H1 (cell line): ENCODE data around the gene GRIA4. TPM values are rescaled to one million over a fixed set of nuclear protein-coding genes. Genes with fewer than 3 reads are reported as not detected.

Experiments used
- CTCF ChIA-PET: fragments of 300-600 bp; sonication (Branson Sonifier 250); formaldehyde crosslinking; loops from one replicate; lab custom pipeline; 2021; ENCODE audit not compliant: partially characterized antibody; lab: Charles Lee
- POLR2A ChIA-PET: fragments of 300-600 bp; sonication (Branson Sonifier 250); formaldehyde crosslinking; loops from one replicate; lab custom pipeline; 2021; ENCODE audit warnings: inconsistent platforms; ENCODE audit not compliant: partially characterized antibody; lab: Charles Lee
- DNase-seq, 2 experiments: peaks; one replicate each; pipeline versions ENCODE4 v3.0.0 to v3.0.0-alpha.2; 2010 to 2022; ENCODE audit warnings: low spot score in 2 of 2, low read depth in 1 of 2, mixed read lengths in 1 of 2
- FAIRE-seq: peaks from 2 replicates; lab custom pipeline; 2011; peaks lifted over from hg19 to GRCh38; lab: Jason Lieb, UNC
- H2AFZ ChIP-seq: 2 replicates; pipeline ENCODE4 v1.8.1; 2012; ENCODE audit warnings: low read length, inconsistent platforms
- H2AK5ac ChIP-seq: 2 replicates; pipeline ENCODE4 v1.6.1; 2013; ENCODE audit warnings: low read depth, low read length
- H2BK120ac ChIP-seq: replicated peaks from 2 replicates; pipeline ENCODE3; 2013; ENCODE audit warnings: low read depth, low read length, inconsistent platforms
- H2BK12ac ChIP-seq: 2 replicates; pipeline ENCODE4 v1.6.1; 2013; ENCODE audit warnings: low read depth, low read length
- H2BK15ac ChIP-seq: 2 replicates; pipeline ENCODE4 v1.6.1; 2013; ENCODE audit warnings: low read length
- H2BK20ac ChIP-seq: 2 replicates; pipeline ENCODE4 v1.6.1; 2013; ENCODE audit warnings: low read length
- H2BK5ac ChIP-seq: 2 replicates; pipeline ENCODE4 v1.6.1; 2013; ENCODE audit warnings: low read depth, low read length
- H3K14ac ChIP-seq: 2 replicates; pipeline ENCODE4 v1.6.1; 2013; ENCODE audit warnings: inconsistent platforms; ENCODE audit not compliant: insufficient read length
- H3K18ac ChIP-seq: 2 replicates; pipeline ENCODE4 v1.6.1; 2013; ENCODE audit warnings: low read length; ENCODE audit errors: extremely low read depth
- H3K23ac ChIP-seq: 2 replicates; pipeline ENCODE4 v1.6.1; 2013; ENCODE audit warnings: inconsistent platforms; ENCODE audit not compliant: insufficient read length
- H3K23me2 ChIP-seq: 2 replicates; pipeline ENCODE4 v1.6.1; 2013; ENCODE audit warnings: low read depth, low read length
- H3K27ac ChIP-seq: 2 replicates; pipeline ENCODE4 v1.6.1; 2011; ENCODE audit warnings: low read depth, low read length, inconsistent platforms
- H3K27me3 ChIP-seq, 4 experiments: replicated peaks in 1 of 4; 1 replicate in 1 of 4; 2 replicates in 3 of 4; pipeline versions ENCODE4 v1.6.1 to v1.8.1; 2011 to 2013; ENCODE audit warnings: low read length in 3 of 4, mild to moderate bottlenecking in 3 of 4, inconsistent platforms in 2 of 4, mixed read lengths in 2 of 4, moderate library complexity in 1 of 4; ENCODE audit not compliant: control insufficient read depth in 3 of 4, insufficient read depth in 3 of 4; ENCODE audit errors: extremely low read depth in 1 of 4
- H3K36me3 ChIP-seq, 4 experiments: 2 replicates each; pipeline versions ENCODE4 v1.6.1 to v1.8.1; 2011 to 2013; ENCODE audit warnings: mild to moderate bottlenecking in 4 of 4, low read length in 3 of 4, moderate library complexity in 2 of 4, control low read depth in 1 of 4, inconsistent platforms in 1 of 4; ENCODE audit not compliant: insufficient read depth in 4 of 4, control insufficient read depth in 2 of 4
- H3K4ac ChIP-seq: replicated peaks from 2 replicates; pipeline ENCODE3; 2013; ENCODE audit warnings: low read length, low read depth, mixed read lengths, inconsistent platforms; ENCODE audit not compliant: insufficient read length
- H3K4me1 ChIP-seq, 4 experiments: replicated peaks in 1 of 4; 1 replicate in 1 of 4; 2 replicates in 3 of 4; pipeline versions ENCODE4 v1.6.1 to v1.8.1; 2011 to 2013; ENCODE audit warnings: low read length in 3 of 4, inconsistent platforms in 2 of 4, mixed read lengths in 1 of 4; ENCODE audit not compliant: insufficient read depth in 4 of 4, control insufficient read depth in 3 of 4
- H3K4me2 ChIP-seq, 2 experiments: 2 replicates each; pipeline versions ENCODE4 v1.6.1 to v1.8.1; 2011 to 2013; ENCODE audit warnings: low read depth in 2 of 2, low read length in 2 of 2, control low read depth in 1 of 2, inconsistent platforms in 1 of 2, mild to moderate bottlenecking in 1 of 2; ENCODE audit not compliant: insufficient read depth in 1 of 2
- H3K4me3 ChIP-seq, 4 experiments: fragments of 200-600, 300-600 bp in 1 of 4; sonication (generic), shearing (Covaris generic), sonication (Bioruptor Twin) in 1 of 4; 2 replicates each; pipeline versions ENCODE4 v1.5.1 to v1.8.1; 2011 to 2016; ENCODE audit warnings: low read length in 4 of 4, low read depth in 3 of 4, control low read depth in 2 of 4, inconsistent platforms in 2 of 4, mild to moderate bottlenecking in 2 of 4, mixed read lengths in 1 of 4, moderate library complexity in 1 of 4; ENCODE audit not compliant: insufficient read depth in 2 of 4; ENCODE audit errors: extremely low read depth in 1 of 4
- H3K56ac ChIP-seq: replicated peaks from 2 replicates; pipeline ENCODE3; 2013; ENCODE audit warnings: low read depth, mild to moderate bottlenecking, mixed read lengths, low read length, inconsistent platforms; ENCODE audit not compliant: insufficient read length
- H3K79me1 ChIP-seq: 2 replicates; pipeline ENCODE4 v1.6.1; 2013; ENCODE audit warnings: low read depth, low read length, control low read depth
- H3K79me2 ChIP-seq, 2 experiments: 2 replicates each; pipeline versions ENCODE4 v1.6.1 to v1.8.1; 2012 to 2013; ENCODE audit warnings: low read length in 2 of 2, mild to moderate bottlenecking in 2 of 2, inconsistent platforms in 1 of 2; ENCODE audit not compliant: insufficient read depth in 2 of 2, control insufficient read depth in 1 of 2
- H3K9ac ChIP-seq, 4 experiments: replicated peaks in 1 of 4; 1 replicate in 1 of 4; 2 replicates in 3 of 4; pipeline versions ENCODE4 v1.6.1 to v1.8.1; 2011 to 2013; ENCODE audit warnings: low read depth in 3 of 4, low read length in 3 of 4, control low read depth in 2 of 4, mild to moderate bottlenecking in 2 of 4, moderate library complexity in 2 of 4, inconsistent platforms in 1 of 4; ENCODE audit errors: extremely low read depth in 1 of 4
- H3K9me3 ChIP-seq, 2 experiments: 2 replicates each; pipeline versions ENCODE4 v1.6.1 to v1.8.1; 2012 to 2013; ENCODE audit warnings: mild to moderate bottlenecking in 2 of 2, moderate library complexity in 2 of 2, control low read depth in 1 of 2, inconsistent platforms in 1 of 2, low read depth in 1 of 2, low read length in 1 of 2, mixed read lengths in 1 of 2; ENCODE audit not compliant: insufficient read depth in 2 of 2
- H4K20me1 ChIP-seq, 2 experiments: replicated peaks in 1 of 2; 2 replicates each; pipeline versions ENCODE3 to v1.8.1; 2011 to 2013; ENCODE audit warnings: inconsistent platforms in 2 of 2, low read length in 2 of 2, mild to moderate bottlenecking in 1 of 2; ENCODE audit not compliant: insufficient read depth in 2 of 2, control insufficient read depth in 1 of 2
- H4K5ac ChIP-seq: 2 replicates; pipeline ENCODE4 v1.6.1; 2013; ENCODE audit warnings: low read length, low read depth, mixed read lengths, inconsistent platforms; ENCODE audit not compliant: insufficient read length
- H4K8ac ChIP-seq: 2 replicates; pipeline ENCODE4 v1.8.0; 2013; ENCODE audit warnings: mild to moderate bottlenecking, moderate library complexity, low read length, inconsistent platforms; ENCODE audit not compliant: insufficient read depth; ENCODE audit errors: extremely low read depth
- H4K91ac ChIP-seq: replicated peaks from 2 replicates; pipeline ENCODE3; 2013; ENCODE audit warnings: low read length, mixed read lengths, inconsistent platforms; ENCODE audit not compliant: insufficient read length
- ASH2L ChIP-seq: fragments of 200-600, 300-600 bp; sonication (generic); IDR thresholded peaks from one replicate; pipeline ENCODE4 v1.7.1; 2017; ENCODE audit warnings: low read length
- CBX5 ChIP-seq: fragments of 300-800, 300-1000 bp; sonication (generic); IDR thresholded peaks from 2 replicates; pipeline ENCODE4 v1.7.1; 2016; ENCODE audit warnings: antibody characterized with exemption, low read length, low read depth
- CEBPB ChIP-seq: IDR thresholded peaks from 2 replicates; pipeline ENCODE4 v1.6.1; 2012; ENCODE audit warnings: low read depth, low read length
- EP300 ChIP-seq, 2 experiments: IDR thresholded peaks; 1 replicate in 1 of 2; 2 replicates in 1 of 2; pipeline ENCODE4 v1.6.1; 2011 to 2012; ENCODE audit warnings: low read depth in 2 of 2, low read length in 2 of 2, mild to moderate bottlenecking in 2 of 2, borderline replicate concordance in 1 of 2, inconsistent platforms in 1 of 2, moderate library complexity in 1 of 2
- EZH2 ChIP-seq: fragments of 200-600 bp; sonication (generic); IDR thresholded peaks from 2 replicates; pipeline ENCODE4 v1.7.1; 2012; ENCODE audit warnings: low read depth, mild to moderate bottlenecking, moderate library complexity, low read length, inconsistent platforms; ENCODE audit not compliant: severe bottlenecking
- GTF2F1 ChIP-seq: IDR thresholded peaks from 2 replicates; pipeline ENCODE4 v1.6.1; 2012; ENCODE audit warnings: low read depth, low read length, improper control_type of control experiment, borderline replicate concordance
- RAD21 ChIP-seq, 2 experiments: IDR thresholded peaks in 1 of 2; conservative IDR thresholded peaks in 1 of 2; 2 replicates each; pipeline ENCODE4 v1.6.1; 2011; ENCODE audit warnings: low read depth in 2 of 2, low read length in 2 of 2, improper control_type of control experiment in 1 of 2, inconsistent platforms in 1 of 2, mild to moderate bottlenecking in 1 of 2, moderate library complexity in 1 of 2
- SAP30 ChIP-seq: fragments of 300-600 bp; sonication (generic); IDR thresholded peaks from 2 replicates; pipeline ENCODE4 v1.7.1; 2012; ENCODE audit warnings: low read length, moderate library complexity, mild to moderate bottlenecking, inconsistent platforms; ENCODE audit not compliant: insufficient read depth, insufficient replicate concordance
- SP1 ChIP-seq: IDR thresholded peaks from 2 replicates; pipeline ENCODE4 v1.6.1; 2011; ENCODE audit warnings: low read depth, low read length
- SP4 ChIP-seq: IDR thresholded peaks from 2 replicates; pipeline ENCODE4 v1.6.1; 2012; ENCODE audit warnings: low read length, inconsistent platforms
- TCF12 ChIP-seq: IDR thresholded peaks from 2 replicates; pipeline ENCODE4 v1.6.1; 2011; ENCODE audit warnings: low read depth, mild to moderate bottlenecking, low read length
- WGBS, 2 experiments: shearing (Covaris generic) in 1 of 2; methylation state at CpG; one replicate each; pipeline versions ENCODE4 v1.1.6 to v1.1.7; 2013 to 2015; ENCODE audit warnings: low lambda C conversion rate in 2 of 2, mixed read lengths in 2 of 2, inconsistent platforms in 1 of 2, low coverage in 1 of 2, missing lambda C conversion rate in 1 of 2; ENCODE audit not compliant: insufficient replicate concordance in 2 of 2, insufficient coverage in 1 of 2, insufficient read length in 1 of 2; ENCODE audit errors: extremely low coverage in 1 of 2, missing lambda C conversion rate in 1 of 2; 5-methylcytosine and 5-hydroxymethylcytosine counted together
- polyA plus RNA-seq, 7 experiments: library from polyadenylated mRNA; depleted of rRNA in 3 of 7; stranded (reverse) in 5 of 7; unstranded in 2 of 7; fragments of >200 nt in 5 of 7; fragments of 200-250 nt in 2 of 7; gene quantifications; 1 replicate in 5 of 7; 2 replicates in 1 of 7; 4 replicates in 1 of 7; pipeline versions ENCODE4 v1.2.1 to v1.2.3, GENCODE V29; 2011 to 2013; ENCODE audit warnings: missing spikeins in 2 of 7, mixed read lengths in 2 of 7
- total RNA-seq: library from RNA; stranded (reverse); fragmentation: NEBNext Ultra II Directional; extraction: Animal tissue kit (Norgen Biotek cat#: 25700); gene quantifications from 2 replicates; pipeline ENCODE4 v1.2.1, GENCODE V29; 2021

The GRIA4 gene
- total and polyA plus RNA-seq, 2 of the 8 experiments (the other 6 are each of a cell fraction or from before 2014, with no cell fraction given), result 12.5 to 21.8 TPM

DNA sequence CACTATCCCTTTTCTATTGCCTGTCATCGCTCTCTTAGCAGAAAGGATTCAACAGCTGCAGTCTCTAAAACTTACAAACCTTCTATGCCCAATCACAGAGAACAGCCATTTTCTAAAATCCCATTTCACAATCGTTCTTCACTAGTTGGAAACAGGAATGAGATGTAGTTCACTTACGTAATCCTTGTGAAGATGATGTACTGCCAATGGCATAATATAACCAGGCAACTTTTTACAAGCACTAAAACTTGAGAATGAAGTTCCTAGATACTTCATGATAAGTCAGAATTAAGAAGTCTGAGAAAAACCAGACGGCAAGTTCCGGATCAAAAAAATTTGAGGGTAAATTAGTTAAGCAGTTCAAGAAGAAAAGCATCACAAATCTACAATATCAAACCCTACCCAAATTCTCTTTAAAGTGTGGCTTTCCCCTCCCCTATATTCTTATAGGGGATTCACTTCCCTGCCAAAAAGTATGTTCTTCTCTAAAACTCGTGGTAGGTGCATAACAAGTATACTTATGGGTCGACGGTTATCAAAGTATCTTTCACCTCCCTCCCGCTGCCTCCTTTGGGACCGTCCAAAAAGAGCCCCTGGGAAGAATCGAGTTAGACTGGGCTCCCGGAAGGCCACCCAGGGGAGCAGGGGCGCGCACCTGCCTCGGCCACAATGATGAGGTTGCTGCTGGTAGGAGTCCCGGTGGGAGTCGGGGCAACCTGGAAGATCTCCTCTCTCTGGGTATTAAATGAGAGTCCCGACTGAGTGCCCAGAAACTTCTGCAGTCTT is 411.5 kb downstream of the GRIA4 start:
- Histone ChIP-seq H2BK12ac (peak overlapping the region; percentile 60; the same call in 1 of the 2 replicates), H3K79me1 (peaks cover 2% of the 10 kb centered on the region; the same call in 1 of the 2 replicates), H3K27ac (peak overlapping the region; percentile 42), H3K9me3 (no peaks in the 10 kb centered on the region), H4K8ac (peak overlapping the region; percentile 98; the same call in 1 of the 2 replicates), H2AK5ac (no peak overlapping the region), H3K18ac (peak overlapping the region; percentile 80; the same call in 1 of the 2 replicates), H3K4me3 (peak overlapping the region; percentile 76 to 93 (median 88)), H3K23me2 (no peaks in the 10 kb centered on the region; the same call in 1 of the 2 replicates), H2BK5ac (peak overlapping the region; percentile 62; the same call in 1 of the 2 replicates), H3K79me2 (peaks cover 3 to 52% of the 10 kb centered on the region in 2 experiments), H3K9ac (peak overlapping the region; percentile 32 to 67 (median 52)), H2AFZ (0 out of 2 replicates have a peak overlapping the region, but pooled peaks have one; percentile 43), H2BK15ac (no peak overlapping the region), H3K4ac (peak overlapping the region; percentile 85), H3K4me1 (peaks cover 0 to 6% (median 1%) of the 10 kb centered on the region in 4 experiments; a peak in 3 of 7 replicates), H3K23ac (no peak overlapping the region), H2BK120ac (no peak overlapping the region), H2BK20ac (no peak overlapping the region), H3K56ac (peak overlapping the region; percentile 69), H4K91ac (peak overlapping the region; percentile 81), H4K5ac (peak overlapping the region; percentile 86), H3K14ac (no peak overlapping the region), H4K20me1 (peaks cover 2 to 3% of the 10 kb centered on the region in 2 experiments), H3K4me2 (peak overlapping the region; percentile 70 to 81), H3K27me3 (no peaks in the 10 kb centered on the region), H3K36me3 (0 out of 8 replicates have a peak, but pooled peaks cover 0 to 4% (median 0%) of the 10 kb centered on the region in 4 experiments)
- DNase-seq (no peak), FAIRE-seq (no peak)
- 22% methylated on average over 18 of the region's 18 CpGs; no CpG with 5 or more reads in 1 of the 2 experiments for WGBS, 2 experiments
- POLR2A ChIA-PET, result no interaction called here
- CTCF ChIA-PET, result no interaction called here
- TF ChIP-seq RAD21 (IDR thresholded peaks at IDR 0.05 in 1 of 2, conservative IDR thresholded peaks at IDR 0.05 in 1 of 2; ENCODE audit: low read depth in 2 of 2, low read length in 2 of 2) (no peak), SAP30 (no peak), ASH2L (no peak), TCF12 (no peak), SP1 (no peak), GTF2F1 (no peak), EP300 (IDR thresholded peaks at IDR 0.05; ENCODE audit: borderline replicate concordance in 1 of 2, low read depth in 2 of 2, low read length in 2 of 2) (no peak), EZH2 (no peak), CEBPB (no peak), CBX5 (no peak), SP4 (no peak)
